CD1c-positive myeloid dendritic cell (primary cell): ENCODE results near the gene SIRT4.
A peak's percentile ranks its signal among the peaks of the same experiment; 100 is the strongest.

ENCODE experiments used
- DNase-seq: peaks from one replicate; pipeline ENCODE4 v3.0.0-alpha.2; 2016; ENCODE audit errors: extremely low spot score

Gene SIRT4, protein sequence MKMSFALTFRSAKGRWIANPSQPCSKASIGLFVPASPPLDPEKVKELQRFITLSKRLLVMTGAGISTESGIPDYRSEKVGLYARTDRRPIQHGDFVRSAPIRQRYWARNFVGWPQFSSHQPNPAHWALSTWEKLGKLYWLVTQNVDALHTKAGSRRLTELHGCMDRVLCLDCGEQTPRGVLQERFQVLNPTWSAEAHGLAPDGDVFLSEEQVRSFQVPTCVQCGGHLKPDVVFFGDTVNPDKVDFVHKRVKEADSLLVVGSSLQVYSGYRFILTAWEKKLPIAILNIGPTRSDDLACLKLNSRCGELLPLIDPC

DNA sequence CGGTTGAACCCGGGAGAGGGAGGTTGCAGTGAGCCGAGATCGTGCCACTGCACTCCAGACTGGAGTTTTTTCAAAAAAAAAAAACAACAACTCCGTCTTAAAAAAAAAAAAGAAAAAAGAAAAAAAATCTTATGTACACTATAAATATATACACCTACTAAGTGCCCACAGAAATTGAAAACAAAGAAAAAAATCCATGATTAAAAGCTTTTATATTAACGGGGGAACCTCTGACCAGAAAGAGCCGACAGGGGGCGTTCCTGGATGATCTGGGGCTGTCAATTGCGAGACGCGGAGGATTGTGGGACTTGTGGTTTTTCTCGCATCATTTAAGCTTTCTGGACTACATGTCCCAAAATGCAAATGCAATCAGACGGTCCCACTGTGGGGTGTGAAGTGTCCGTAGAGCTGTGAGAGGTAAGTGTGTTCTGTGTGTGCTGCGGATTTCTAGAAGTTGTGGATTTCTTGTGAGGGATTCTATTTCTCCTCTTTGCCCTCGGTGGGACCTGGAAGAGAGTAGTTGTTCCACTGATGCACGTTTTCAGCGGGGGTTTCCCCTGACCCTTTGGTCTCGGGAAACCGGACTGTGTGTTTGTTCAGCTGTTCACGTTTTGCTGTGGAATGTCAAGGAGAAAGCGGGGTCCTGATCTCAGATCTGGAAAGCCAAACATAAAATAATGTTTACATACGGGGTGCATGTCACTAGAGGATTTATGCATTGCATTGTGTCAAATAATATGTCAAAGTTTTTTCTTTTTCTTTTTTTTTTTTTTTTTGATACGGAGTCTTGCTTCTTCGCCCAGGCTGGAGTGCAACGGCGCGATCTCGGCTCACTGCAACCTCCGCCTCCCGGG lies at the start of gene SIRT4:
SIRT4 (plus strand) TSS at position 360 of the 854 bp plus-strand sequence. CDS start 1,241 bp downstream, outside the sequence.
- DNase-seq, result peak; percentile 96

DNA sequence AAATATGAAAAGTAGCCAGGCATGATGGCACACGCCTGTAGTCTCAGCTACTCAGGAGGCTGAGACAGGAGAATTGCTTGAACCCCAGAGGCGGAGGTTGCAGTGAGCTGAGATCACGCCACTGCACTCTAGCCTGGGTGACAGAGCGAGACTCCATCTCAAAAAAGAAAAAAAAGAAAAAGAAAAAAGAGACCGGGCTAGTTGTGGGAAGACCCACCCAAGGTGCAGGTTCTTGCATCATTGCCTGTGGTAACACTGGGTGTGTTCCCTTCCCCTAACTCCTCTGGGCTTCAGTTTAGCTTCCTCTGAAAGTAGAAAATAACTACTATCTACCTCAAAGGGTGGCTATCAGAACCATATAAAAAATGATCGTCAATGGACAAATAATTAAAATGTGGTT lies 48.8 kb upstream of the SIRT4 start:
- DNase-seq, result peak; percentile 69

DNA sequence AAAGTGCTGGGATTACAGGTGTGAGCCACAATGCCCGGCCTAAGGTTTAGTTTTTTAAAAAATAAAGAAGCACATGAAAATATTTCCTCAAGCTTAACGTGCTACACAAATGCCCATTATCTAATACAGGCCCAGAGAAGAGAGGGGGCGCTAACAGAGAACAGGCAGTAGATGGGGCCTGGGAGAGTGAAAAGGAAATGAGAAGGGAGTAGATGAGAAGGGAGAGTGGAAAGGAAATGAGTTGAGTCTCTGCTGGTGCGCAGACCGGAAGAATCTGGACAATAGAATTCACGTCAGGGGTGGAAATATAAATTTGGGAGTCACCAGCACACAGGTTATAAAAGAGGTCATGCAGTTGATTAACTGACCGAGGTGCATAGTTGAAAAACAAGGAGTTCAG lies 47.3 kb upstream of the SIRT4 start:
- DNase-seq, result no peak

DNA sequence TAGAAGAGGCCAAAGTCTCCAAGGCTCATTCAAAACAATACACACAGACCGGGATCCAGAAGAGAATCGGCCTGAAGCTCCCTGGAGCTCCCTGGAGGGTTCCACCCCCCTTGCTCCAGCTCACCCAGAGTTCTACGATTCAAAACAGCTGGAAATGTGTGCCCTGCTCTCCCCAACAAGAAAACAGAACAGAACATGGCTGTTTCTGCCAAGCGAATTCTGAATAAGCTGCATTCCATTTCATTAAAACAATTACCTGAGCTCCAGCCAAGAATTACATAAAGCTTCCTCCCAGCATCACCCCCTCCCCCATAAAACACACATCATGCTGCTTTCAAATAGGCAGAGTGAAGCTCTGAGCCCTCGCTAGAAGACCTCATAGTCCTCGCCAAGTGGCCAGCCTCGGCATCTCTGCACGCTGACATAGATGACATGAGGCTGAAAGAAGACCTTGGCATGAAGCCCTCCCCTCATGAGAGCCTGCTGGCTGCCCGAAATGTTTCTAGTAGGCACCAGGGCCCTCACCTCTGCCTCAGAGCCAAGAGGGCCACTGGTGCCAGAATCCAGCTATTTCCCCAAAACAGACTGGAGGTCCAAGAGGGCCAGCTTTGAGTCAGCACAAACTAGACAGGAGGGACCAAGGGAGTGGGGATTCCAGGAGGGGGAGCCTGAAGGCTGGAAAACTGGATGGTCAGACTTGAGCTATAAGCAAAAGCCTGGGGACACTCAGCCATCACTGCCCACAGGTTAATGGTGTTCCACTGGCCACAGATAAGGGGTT lies 44.9 kb upstream of the SIRT4 start:
- DNase-seq, result no peak

DNA sequence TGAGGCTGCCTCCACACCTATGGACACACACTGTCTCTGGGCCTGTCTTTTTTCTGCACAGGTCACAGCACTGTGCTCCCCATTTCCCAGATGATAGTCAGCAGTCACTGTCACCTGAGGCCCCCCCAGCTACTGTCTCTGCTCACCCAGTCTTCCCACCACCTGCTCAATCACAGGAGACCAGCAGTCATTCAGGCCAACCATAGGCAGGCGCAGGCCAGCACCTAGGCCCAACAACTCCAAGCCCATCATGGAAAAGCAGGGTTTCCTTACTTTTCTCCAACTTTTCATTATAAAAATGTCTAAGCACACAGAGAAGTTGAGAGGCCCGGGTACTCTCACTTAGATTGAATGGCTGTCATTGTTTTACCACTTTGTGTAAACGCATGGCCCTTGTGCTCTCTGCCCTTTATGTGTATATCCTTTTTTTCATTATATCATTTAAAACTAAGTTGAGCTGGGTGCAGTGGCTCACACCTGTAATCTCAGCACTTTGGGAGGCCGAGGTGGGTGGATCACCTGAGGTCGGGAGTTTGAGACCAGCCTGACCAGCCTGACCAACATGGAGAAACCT lies 43.7 kb upstream of the SIRT4 start:
- DNase-seq, result no peak

DNA sequence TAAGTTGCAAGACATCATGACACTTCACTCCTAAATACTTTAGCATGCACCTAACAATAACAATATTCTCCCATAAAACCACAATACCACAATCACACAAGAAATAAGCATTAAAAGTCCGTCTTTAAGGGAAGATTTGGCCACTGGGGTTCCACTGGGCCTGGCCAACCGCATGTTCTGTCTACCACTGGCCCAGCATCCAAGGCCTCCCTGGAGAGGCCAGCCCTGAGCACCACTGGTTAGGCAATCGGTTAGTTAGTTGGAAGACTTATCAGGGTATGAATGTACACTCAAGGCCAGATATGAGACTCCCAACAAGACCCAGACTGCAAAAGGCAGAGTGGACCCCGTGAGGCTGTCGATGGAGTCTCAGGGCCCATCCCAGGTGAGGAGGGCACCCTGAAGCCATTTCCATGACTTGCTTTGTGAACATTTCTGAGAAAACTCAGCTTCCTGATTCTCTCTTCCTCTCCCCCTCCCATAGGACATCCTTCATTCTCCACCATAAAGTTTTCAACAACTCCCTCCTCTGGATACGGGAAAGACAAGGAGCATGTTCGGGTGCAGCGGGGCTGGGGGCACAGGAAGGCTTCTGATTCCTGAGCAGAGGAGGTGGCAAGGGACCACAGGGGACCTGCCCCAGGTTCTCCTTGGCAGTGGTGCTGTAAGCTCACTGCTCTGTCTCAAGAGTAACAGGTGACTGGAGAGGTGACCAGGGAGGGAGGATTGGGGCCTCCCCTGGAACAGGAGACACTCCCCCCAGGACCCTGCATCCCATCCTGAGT lies 42.5 kb upstream of the SIRT4 start:
- no peak for DNase-seq

DNA sequence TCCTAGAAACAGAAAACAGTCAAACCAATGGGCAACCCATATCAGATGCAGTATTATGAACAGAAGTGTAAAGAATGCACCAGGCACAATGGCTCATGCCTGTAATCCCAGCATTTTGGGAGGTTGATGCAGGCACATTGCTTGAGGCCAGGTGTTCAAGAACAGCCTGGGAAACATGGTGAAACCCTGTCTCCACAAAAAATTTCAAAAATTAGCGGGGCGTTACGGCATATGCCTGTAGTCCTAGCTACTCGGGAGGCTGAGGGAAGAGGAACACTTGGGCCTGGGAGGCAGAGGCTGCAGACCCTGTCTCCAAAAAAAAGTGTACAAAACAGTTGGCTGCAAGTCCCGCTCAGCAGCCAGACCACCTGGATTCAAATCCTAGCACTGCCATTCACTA lies 41.5 kb upstream of the SIRT4 start:
- no peak for DNase-seq

DNA sequence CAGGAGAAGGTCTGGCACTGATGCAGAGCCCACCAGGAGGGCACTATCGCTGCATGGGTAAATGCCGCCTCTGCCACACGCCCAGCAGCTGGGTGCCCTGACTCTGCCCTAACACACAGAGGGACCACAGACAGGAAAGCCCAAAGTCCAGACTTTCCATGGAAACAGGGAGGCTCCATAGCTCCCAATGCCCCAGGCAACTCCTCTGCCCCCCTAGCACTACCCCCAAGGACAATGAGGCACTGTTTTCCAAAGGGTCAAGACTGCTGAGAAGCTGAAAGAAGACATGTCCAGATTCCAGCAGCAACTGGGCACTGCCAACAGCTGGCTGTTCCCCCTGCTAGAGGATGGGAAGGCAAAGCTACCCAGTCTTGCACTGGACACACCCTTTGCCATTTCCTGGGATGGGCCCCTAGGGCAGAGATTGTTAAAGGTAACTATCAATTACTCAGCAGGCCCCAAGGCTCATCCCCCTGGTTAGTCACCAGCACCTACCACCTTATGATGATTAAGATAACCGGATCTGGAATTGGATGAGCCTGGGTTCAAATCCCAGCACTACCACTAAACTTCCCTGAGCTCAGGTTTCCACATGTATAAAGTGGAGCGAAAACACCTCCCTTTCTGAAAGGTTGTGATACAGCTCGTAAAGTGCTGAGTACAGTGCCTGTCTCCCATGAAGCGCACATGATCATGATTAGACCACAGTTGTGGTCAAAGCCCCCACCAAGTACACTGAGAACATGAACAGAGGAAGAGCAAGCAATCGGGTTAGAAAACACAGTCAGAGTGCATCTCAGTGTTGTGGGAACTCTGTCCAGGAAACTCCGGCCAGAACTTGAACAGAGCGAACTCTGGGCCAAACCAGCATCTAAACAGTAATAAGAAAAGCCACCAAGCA lies 39.9 kb upstream of the SIRT4 start:
- no peak for DNase-seq

DNA sequence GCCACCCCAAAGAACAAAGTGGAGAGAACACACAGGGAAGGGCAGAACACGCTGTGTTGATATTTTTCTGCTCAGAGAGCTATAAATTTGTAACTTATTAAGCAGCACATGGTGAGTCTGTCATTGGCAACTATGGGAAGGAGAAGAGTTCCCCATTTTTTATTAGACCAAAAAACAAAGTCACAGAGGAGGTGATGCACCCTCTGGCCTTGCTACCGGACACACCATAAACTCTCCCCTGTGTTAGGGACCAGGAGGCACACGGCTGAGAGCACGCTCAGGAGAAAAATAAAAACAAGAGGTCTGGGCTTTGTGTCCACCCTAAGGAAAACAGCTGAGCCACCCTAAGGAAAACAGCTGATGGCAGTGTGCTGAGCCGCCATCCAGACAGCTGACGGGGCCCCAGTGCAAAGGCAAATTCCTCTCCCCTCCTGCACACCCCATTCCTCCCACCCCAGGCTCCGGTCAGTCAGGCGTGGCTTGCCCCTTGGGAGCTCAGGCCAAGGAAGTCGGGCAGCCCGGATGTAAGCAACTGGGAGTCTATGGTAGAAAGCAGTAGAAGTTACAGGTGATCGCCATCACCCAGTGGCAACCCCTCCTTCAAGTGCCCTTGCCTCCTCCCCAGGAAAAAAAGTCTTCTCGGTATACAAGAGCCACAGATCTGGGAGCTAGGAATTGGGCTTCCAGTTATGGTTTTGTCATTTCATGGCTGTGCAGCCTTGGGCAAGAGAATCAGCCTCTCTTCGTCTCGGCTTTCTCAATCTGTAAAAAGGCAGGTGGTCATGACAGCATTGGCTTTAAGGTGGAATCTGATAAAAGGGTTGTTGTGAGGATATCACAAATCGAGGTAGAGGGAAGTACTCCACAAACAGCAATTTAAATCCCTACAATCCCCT lies 39.0 kb upstream of the SIRT4 start:
- peak; percentile 53 for DNase-seq

DNA sequence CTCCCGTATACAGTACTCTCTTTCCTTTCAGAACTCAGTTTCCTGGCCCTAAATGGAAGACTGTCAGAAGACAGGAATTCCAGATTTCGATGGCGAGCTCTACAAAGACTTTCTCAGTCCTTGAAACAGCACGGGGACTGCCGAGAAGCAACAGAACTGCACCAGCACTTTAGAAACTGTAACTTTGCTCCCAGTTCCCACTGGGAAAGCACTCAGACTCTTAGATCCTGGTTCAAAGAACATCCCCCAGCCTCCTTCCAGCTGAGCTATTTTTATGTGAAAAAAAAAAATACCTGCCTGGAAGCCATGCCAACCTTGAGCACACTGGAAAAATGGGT lies 38.4 kb upstream of the SIRT4 start:
- no peak for DNase-seq

DNA sequence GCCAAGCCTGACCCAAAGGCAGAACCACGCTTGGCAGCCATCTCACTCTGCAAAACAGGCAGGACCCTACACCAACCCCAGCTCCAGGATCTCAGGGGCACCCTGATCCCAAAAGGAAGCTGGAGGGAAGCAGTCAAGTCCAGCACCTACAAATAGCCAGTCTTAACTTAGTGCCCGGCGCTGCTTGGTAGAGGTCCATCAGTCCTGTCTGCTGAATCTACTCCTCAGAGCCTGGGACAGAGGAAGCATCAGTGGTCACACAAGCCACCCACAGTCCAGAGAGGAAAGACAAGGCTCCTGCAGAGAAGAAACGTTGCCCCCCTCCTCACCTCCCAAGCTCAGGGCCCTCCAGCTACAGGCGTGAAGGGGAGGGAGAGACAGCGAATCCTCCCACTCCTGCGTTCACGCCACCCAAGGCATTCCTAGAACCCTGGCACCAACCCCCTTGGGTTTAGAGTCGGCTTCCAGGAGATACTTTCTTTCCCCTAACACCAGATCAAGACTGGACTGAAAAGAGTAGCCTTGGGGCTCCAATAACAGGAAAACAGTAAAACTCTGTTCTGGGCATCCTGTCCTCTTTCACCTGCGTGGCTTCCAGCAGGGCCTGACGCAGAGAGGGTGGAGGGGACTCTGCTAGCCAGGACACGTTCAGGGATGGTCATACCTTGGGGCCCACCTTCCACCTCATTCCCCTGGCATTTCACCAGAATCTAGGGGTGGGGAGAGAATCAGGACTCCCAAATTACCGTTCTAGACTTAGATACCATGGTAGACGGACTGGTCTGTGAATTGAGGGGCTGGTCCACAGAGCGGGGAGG lies 37.8 kb upstream of the SIRT4 start:
- DNase-seq, result no peak

DNA sequence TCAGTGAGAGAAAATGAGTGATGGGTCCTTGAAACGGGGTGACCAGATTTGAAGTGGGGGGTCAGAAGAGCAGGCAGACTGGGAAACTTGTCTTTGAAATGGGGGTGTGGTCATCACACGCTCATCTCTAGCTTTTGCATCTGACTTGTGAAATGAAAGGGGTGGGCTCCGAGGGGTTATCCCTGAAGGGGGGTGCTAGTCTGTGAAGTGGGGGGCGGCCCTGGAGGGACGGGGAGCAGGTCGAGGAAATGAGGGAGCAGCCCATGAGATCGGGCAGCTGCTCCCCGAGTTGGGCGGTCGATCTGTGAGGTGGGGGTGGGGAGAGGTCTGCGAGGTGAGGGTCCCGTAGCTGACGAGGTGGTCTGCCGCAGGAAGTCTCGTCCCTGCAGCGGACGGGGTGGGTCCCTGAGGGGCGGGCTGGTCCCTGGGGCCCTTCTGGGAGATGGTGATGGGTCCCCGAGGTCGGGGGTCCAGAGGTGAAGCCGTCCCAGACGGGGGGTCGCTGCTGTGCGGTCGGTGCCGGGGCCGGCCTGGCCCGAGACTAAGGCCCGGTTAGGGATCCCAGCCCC lies 37.1 kb upstream of the SIRT4 start:
- DNase-seq, result no peak

DNA sequence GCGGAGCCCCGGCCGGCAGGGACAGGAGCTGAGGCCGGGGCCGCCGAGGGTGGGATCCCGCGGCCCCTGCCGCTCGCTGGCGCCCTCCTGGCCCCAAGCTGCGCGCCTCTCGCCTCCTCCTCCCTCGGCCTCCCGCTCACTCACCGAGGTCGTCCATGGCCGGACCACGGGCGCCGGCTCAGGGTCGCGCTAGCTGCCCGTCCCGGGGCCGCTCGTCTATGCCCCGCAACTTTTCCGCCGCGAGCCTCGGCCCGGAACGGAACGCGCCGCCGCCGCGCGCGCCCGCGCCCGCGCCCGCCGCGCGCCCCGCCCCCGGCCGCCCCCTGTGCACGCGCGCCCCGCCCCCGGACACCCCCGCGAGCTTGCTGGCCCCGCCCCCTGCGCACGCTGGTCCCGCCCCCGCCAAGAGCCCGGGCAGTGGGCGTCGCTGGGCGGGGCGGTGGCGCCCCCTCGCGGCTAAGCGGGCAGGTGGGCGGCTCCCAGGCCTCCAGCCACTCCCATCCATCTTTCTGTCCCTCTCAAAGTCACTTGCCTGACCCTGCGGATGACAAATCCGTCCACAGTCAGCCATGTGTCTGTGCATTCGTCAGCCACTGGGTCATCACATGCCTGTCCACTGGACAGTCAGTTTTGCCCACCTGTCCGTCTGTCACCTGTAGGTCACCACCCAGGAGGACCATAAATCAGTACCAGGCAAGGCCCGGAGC lies 36.5 kb upstream of the SIRT4 start, which contains the start of gene PXN:
PXN (minus strand) TSS at position 258 of the 707 bp plus-strand sequence; CDS start at position 157, 101 bp downstream.
- peak; percentile 88 for DNase-seq

DNA sequence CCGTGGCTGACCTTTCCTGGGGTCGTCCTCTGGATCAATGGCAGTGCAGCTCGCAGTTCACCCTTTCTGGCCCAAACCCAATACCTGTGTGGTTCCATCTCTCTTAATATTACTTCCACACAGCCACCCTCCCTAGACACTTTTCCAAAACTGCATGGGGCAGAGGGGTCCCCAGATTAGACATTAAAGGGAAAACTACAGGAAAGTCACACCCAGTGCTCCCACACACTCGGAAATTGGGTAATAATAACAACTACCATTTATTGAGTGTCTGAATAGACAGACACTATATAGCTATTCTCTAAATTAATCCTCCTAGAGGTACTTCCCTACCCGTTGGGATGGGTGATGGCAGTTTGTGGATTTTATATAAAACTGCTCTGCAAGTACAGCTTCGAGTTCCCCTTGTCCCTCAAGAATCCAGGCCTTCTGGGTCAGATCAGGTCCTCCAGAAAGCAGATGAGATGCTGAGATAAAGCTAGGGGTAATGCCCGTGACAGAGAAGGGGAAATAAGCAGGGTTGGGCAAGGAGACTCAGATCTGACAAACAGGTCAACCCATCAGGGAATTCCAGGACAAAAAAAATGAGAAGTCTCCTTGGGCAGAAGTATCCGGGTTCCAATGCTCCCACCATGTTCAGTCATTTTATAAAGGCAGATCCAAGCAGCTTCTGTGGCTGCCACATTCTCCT lies 35.8 kb upstream of the SIRT4 start:
- DNase-seq, result peak; percentile 49

DNA sequence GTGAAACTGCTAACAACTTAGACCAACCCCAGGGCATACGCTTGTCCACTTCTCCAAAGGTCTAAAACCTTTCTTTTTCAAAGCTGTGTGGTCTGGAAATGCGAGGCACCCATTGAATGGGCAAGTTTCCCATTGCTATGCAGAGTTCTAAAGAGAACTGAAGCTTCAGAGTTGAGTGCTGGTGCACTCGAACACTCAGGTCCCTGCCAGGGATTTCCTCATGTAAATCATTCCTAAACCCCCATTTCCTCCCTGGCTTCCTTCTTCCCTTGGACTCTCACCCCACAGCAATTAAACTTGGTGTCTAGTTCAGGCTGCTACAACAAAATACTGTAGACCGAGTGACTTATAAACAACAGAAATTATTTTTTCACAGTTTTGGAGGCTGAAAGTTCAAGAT lies 34.4 kb upstream of the SIRT4 start:
- no peak for DNase-seq

DNA sequence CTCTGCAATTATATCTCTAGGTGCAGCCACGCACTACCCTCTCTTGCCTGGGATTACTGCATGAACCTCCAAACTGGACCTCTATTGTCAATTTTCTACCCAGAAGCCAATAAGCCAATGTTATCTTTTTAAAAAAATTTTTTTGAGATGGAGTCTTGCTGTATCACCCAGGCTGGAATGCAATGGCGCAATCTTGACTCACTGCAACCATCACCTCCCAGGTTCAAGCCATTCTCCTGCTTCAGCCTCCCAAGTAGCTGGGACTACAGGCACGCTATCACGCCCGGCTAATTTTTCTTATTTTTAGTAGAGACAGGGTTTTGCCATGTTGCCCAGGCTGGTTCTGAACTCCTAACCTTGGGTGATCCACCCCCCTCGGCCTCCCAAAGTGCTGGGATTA lies 25.4 kb upstream of the SIRT4 start:
- no peak for DNase-seq
